GM21367 (cell line): ENCODE data around the gene CKS1B.
"Not testable (repeated sequence)": the region's sequence is repeated elsewhere in the genome, so short reads cannot be mapped to it uniquely, and the experiment has no call there.

Experiments used
- ATAC-seq: cut with Tn5 transposase; IDR thresholded peaks from one replicate; pipeline ENCODE4 v1.9.1; 2021; ENCODE audit not compliant: unreplicated experiment

The CKS1B gene

GRCh38 chr1:154963643-154964042 lies 10.8 kb upstream of the CKS1B start:
- ATAC-seq = no peak

- ATAC-seq = no peak
Observed at GRCh38 chr1:154964359-154964758, 10.1 kb upstream of the CKS1B start.

- ATAC-seq = no peak
Observed at GRCh38 chr1:154966111-154966510, 8.4 kb upstream of the CKS1B start.

DNA sequence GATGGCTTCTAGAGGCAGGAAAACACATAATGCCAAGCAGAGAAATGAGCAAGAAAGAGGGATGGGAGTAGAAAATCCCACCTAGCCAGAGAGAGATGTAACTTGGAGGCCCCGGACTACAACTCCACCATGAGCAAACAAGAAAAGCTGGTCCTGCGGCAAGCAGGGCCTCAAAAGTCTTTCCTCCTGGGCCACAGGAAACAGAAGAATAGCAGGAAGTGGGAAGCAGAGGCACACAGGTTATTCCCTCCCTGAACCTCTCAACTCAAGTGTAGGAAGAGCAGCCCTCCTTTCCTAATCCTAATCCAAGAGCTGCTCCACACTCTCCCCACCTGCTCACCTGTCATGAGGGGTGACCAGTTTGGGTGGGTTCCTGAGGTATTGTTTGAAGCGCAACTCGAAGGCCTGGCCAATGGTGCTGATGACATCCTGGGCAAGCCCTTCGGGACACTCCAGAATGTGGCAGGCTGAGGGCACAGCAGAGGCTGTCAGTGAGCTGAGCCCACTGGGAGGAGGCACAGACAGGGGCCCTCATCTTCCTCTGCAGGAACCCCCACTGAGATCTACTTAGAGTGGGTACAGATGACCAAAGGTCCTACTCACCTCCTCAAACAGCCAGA lies 7.0 kb upstream of the CKS1B start:
- ATAC-seq = no peak

- no peak for ATAC-seq
Observed at GRCh38 chr1:154968731-154969130, 5.8 kb upstream of the CKS1B start.

- no peak for ATAC-seq
Observed at GRCh38 chr1:154969246-154969645, 5.2 kb upstream of the CKS1B start.

GRCh38 chr1:154969860-154970452 lies 4.5 kb upstream of the CKS1B start:
- ATAC-seq = no peak

GRCh38 chr1:154970631-154971340 lies 3.7 kb upstream of the CKS1B start, which contains the start of gene SHC1:
Gene SHC1, minus strand, starts transcription at chr1:154970747. Its CDS starts 221 bp downstream, at chr1:154970526.
- no peak for ATAC-seq

GRCh38 chr1:154971341-154971998 lies 3.0 kb upstream of the CKS1B start:
- no peak for ATAC-seq

GRCh38 chr1:154972213-154972516 lies 2.3 kb upstream of the CKS1B start:
- no peak for ATAC-seq

DNA sequence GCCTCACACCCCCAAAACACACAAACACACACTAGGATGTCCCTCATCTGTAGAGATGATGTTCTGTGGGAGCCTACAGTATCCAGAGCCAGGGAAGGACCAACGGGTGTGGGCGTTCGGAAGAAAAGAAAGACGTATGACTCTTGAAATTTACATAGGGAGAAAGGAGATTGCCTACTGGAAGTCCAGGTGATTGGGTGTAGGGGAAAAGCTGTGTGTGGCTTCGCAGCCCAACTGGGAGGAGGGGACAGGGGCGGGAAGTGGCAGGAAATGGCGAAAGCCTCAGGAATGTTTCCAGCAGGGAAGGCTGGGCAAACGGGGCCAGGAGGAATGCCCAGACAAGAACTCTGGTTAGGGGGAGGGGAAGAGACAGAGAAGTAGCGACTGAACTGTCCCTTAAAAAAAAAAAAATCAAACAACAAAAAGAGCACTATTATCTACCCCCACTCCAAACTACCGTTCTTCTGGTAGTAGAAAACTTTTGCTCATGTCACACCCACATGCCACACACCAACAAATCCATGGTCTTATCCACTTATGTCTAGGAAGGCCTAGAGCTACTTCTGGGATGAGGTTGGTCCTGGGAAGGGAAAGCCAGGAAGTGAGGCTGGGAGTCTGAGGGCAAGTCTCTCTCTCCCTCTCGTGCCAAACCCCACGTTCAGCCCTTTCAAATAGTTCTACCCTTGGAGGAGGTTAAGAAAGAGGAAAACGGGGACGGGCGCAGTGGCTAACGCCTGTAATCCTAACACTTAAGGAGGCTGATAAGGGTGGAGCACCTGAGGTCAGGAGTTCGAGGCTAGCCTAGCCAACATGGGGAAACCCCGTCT lies 1.8 kb upstream of the CKS1B start:
- ATAC-seq = no peak

DNA sequence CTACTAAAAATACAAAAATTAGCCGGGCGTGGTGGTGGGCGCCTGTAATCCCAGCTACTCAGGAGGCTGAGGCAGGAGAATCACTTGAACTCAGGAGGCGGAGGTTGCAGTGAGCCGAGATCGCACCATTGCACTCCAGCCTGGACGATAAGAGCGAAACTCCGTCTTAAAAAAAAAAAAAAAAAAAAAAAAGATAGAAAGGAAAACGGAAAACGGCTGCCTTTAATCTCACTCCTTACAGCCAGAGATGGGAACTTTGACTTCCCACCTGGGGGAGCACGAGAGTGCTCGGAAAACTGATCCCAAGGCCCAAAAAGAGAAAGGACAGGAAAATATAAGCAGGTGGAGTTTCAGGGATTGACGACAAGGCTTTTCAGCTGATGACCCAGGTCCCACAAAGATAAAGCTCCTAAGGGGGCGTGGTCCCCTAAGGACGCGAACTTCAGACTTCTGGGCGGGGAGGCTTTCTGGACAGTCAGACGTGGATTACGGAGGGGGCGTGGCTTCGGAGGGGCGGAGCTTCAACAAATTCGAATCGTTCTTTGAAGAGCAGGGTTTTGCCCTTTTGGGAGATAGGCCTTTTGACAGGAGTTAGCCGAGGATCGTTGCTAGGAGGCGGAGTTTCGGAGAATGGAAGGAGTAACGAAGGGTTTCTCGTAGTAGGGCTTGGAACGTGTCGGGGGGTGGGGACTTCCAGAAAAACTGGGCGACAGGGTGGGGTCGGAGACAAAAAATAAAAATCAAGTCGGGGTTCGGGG lies 958 bp upstream of the CKS1B start:
- ATAC-seq = peak; percentile 10

GRCh38 chr1:154974808-154975408 lies 427 bp downstream of the CKS1B start:
- peak; percentile 34 for ATAC-seq

DNA sequence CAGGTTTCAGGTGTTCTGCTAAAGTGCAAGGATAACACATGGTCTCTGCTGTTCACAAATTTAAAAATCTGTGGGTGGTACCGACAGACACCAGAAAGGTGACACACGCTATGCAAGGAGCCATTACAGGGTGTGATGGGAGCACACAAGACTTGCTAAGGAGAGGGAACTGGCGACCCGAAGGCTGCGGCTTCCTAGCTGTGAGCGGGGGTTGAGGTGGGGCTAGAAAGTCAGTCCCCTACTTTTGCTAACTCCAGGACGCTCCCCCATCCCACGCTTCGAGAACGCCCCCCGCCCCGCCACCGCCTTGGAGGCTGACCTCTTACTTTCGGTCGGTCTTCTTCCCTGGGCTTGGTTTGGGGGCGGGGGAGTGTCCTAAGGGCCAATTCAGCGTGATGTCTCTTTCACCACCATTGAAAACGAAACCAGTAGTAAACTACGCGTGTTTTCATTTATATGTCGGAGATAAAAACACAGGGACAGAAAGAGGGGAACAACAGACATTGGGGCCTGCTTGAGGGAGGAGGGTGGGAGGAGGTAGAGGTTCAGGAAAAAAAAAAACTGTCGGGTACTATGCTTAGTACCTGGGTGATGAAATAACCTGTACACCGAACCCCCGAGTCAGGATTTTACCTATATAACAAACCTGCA lies 1.1 kb downstream of the CKS1B start:
- ATAC-seq = no peak

DNA sequence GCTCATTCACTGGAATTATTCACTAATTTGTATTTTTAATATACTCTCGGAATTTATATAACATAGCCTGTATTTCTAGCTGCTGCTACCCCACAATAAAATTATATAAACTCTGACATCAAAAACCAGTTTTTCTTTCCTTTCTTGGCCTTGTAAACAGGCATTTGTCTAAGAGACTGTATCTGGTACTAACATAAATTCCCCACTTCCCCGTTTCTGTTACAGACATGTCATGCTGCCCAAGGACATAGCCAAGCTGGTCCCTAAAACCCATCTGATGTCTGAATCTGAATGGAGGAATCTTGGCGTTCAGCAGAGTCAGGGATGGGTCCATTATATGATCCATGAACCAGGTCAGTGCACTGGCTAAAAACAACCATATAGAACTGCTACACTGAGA lies 3.3 kb downstream of the CKS1B start:
- ATAC-seq = not testable (repeated sequence)

DNA sequence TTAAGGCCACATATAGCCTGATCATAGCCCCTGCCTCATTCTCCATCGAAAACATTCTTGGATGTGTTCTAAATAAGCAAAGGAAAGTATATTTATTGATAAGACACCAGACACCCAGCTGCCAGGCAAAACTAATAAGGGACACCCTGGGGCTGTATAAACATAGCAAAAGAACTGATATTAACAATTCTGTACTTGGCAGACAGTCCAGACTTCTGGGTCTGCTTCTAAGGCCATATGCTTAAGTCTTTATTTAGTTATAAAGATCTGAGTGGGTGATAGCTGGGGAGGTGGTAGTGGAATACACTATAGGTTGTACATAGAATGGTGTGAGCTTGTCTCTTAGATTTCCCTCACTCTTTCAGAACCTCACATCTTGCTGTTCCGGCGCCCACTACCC lies 3.9 kb downstream of the CKS1B start:
- ATAC-seq = no peak

DNA sequence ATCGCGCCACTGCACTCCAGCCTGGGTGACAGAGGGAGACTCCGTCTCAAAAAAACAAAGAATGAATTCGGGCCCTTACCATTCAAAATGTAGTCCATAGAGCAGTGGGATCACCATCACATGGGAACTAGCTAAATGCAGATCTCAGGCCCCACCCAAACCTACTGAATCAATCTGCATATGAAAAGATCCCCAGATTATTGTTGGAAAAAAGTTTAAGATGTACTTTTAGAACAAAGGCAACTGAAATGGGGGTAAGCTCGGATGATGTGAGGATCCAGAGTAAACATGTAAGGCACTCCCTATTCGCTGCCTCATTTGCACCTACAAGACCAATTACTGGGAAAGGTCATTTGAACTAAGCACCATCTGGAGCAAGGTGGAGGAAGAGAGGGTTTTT lies 7.9 kb downstream of the CKS1B start:
- no peak for ATAC-seq

- peak; percentile 92 for ATAC-seq
Observed at GRCh38 chr1:154982897-154983648, 8.6 kb downstream of the CKS1B start, which contains the start of gene FLAD1. Gene FLAD1, plus strand, starts transcription at chr1:154983344. Its CDS starts 351 bp downstream, at chr1:154983695.
